C4-2B (cell line): ENCODE results near the gene GGT5.
"Not testable (repeated sequence)": the region's sequence is repeated elsewhere in the genome, so short reads cannot be mapped to it uniquely, and the experiment has no call there.

ENCODE experiments used
- ZFX ChIP-seq: fragments of 450-650 bp; IDR thresholded peaks from 2 replicates; pipeline ENCODE4 v1.6.1; 2017
- TF ChIP-seq, protein P1 (sequence below): fragments of 450-650 bp; conservative IDR thresholded peaks from 2 replicates; pipeline ENCODE4 v1.5.1; 2017; ENCODE audit warnings: mild to moderate bottlenecking

DNA sequence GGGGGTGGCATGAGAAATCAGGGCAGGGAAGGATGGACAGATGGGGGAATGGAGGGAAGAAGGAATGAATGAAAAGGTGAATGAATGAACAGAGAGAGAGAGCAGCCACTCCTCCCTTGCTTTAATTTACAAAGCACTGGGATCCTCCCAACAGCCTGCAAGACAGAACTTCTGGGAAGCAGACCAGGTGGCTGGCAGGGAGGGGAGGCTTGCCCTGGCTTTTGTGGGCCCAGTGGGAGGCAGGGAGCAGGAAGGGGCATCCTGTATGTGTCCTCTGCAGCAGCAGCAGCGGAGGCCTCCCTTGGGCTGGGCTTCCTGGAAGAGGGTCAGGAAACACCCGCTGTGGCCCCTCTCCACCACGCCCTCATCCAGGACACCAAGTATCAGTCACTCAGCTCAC lies 1.5 kb downstream of the GGT5 start:
- TF ChIP-seq, protein P1, sequence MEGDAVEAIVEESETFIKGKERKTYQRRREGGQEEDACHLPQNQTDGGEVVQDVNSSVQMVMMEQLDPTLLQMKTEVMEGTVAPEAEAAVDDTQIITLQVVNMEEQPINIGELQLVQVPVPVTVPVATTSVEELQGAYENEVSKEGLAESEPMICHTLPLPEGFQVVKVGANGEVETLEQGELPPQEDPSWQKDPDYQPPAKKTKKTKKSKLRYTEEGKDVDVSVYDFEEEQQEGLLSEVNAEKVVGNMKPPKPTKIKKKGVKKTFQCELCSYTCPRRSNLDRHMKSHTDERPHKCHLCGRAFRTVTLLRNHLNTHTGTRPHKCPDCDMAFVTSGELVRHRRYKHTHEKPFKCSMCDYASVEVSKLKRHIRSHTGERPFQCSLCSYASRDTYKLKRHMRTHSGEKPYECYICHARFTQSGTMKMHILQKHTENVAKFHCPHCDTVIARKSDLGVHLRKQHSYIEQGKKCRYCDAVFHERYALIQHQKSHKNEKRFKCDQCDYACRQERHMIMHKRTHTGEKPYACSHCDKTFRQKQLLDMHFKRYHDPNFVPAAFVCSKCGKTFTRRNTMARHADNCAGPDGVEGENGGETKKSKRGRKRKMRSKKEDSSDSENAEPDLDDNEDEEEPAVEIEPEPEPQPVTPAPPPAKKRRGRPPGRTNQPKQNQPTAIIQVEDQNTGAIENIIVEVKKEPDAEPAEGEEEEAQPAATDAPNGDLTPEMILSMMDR: not testable (repeated sequence)
- not testable (repeated sequence) for TF ChIP-seq ZFX
